ENCODE measurements around the gene ING5.

Gene ING5

DNA sequence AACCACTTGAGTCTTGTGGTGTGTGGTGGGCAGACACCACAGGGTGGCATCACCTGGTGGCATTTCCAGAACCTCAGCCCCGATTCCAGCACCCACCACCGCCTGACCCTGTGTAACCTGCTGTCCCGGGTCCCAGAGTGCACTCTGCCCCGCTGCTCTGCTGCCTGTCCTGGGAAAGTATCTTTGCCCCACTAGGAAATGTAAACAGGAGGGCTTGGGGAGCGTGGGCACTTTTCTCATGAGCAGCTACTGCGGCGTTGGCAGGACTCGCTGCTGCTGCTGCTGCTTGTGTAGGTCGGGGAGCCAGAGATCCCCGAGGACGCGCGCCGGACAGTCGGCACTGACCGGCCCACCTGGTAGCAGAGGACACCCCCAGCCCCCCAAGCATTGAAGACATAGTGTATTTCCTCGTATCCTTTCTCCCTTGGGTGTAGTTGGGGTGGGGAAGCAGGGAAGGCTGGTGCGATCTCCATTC is 28.6 kb upstream of the ING5 start:
- FAIRE-seq = no peak

DNA sequence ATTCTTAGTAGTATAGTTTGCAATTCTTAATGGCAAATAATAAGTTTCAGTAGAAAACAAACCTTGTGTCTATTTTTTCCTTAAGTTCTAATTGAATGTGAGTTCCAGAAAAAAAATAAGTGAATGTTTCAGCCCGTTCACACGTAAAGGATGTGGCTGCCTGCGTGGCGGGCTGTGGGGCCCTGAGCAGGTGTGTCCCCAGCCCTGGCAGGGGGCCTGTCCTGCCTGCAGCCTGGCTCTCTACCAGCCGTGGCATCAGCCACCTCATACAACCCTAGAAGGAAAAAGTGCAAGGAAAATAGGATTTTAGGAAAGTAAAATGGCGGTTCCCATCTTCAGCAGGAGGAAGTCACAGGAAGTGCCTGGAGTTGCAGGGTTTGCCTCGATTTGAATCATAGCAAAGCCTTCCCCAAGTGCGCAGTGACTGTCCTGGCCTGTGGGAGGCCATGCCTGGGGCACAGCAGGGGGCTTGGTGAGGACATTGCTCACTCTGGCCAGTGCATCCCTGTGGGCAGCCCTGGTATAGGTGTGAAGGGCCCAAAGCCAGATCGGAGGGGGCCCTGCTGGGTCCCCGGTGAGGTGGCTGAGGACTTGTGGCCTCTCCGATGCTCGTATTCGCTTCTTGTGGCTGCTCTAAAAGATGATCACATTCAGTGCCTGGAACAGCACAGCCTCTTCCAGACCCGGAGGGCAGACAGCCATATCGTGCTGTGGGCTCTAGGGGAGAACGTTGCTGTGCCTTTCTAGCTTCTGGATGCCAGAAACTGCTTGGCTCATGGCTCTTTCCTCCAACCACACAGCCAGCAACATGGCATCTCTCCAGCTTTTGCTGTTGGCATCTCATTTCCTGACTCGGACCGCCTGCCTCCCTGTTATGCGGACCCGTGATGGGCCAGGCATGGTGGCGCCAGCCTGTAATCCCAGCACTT is 27.8 kb upstream of the ING5 start:
- FAIRE-seq = no peak

DNA sequence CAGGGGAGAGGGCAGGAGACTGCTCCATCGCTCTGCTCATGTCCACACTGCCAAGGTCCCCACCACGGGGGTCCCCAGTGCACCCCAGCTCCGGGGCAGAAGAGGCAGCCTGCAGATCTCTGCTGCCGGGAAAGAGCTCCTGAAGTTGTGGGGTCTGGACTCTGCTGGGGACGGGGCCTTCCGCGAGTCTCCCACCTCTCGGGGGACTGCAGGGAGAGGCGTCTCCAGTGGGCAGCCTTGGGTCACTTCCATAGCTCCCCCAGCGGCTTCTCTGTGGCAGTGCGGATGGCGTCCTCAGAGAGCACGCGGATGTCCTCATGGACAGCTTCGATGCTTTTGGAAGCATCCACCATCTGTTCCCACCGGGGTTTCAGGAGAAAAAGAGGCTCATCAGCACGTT is 26.0 kb upstream of the ING5 start:
- no peak for FAIRE-seq

DNA sequence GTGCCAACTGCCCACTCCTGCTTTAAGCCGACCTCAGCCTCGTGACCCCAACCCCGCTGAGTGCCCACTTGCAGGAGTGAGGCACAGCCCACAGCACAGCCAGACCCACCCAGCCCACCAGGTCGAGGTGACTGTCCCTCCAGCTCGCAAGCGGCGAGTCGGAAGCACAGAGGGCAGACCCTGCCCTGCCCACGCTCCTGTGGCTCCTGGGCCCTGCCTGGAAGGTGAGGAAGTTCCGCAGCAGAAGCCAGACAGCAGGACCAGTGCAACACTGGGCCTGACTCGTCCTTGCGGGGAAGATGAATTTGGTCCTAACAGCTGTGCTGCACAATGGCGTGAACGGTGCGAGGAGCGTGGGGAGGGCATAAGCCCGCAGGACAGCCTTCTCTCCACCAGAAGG is 25.2 kb upstream of the ING5 start:
- FAIRE-seq = no peak

DNA sequence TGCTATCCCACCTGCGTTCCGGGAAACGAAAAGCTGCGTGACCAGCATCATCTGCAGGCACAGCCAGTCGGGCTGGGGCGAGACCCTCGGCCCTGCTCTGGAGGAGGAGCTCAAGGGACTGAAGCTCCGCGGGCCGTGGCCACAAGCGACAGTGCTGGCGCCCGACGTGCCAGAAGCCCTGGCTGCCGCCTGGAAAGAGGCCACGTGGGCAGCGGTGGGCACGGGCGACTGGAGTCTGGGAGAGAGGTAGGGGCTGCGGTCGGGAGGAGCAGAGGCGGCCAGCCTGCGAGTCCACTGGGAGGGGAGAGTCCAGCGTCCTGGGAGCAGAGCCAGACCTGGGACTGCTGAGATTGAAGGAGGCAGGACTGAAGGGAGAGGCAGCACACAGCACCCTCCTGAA is 24.4 kb upstream of the ING5 start:
- FAIRE-seq = no peak

DNA sequence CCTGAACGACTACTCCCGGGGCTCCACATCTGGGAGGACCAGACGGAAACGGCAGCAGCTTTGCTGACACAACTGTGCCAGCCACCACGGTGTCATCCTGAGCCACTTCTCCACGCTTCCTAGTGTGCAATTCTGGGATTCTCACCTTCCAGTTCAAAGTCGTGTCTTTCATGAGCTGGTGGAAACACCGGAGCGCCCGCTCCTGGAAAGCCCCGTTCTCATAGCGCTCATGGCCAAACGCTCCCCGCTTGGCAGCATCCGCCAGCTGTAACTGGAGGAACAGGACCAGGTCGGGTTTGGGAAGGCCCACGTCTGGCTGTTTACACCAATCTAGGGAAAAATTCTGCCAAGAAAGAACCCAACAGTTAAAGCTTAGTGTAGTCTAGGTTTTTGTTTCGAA is 23.5 kb upstream of the ING5 start:
- FAIRE-seq = no peak

DNA sequence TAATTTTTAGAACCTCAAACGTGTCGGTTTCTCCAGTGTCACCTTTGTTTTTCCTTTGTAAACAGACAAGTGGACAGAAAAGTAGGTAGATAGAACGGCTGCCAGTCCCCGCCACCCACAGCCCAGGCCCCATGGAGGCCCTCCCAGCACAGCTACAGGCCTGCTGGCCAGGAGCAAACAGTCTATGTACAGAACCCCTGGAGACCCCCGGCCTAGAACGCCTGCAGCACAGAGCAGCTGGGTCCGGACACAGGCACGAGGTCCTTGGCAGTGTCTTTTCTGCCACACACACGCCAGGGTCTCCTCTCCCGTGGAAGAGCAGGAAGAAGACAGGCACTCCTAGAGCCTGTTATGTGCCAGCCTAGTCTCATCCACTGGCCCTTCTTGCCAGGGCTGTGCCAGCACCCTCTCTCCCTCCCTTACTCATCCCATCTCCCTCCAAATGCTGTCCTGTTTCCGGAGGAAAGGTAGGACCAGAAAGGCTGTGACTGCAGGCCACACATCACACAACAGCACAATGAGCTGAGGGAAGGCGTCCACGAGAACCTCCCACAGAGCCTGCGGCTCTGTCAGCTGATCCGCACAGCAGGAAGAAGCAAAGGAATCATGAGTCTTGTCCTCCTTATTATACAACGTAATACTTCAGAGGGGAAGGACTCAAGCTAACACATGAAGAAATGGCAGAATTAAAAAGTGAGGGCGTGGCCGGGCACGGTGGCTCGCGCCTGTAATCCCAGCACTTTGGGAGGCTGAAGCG is 22.9 kb upstream of the ING5 start:
- FAIRE-seq = no peak

DNA sequence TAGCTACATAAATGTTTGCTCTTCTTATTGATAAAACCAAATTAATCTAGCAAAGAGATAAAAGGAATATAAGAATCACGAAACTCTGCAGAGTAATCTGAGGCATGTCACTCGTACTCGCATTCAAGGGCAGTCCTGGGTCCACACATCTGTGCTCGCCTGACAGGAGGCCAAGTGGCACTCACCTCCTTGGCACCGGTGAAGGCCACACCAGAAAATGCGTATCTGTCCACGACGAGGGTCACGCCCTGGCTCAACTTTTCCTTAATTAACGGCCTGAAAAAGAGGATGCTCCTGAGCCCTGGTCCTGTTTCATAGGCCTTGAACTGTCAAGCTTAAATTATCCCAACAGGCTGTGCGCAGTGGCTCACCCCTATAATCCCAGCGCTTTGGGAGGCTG is 21.8 kb upstream of the ING5 start:
- FAIRE-seq = no peak

DNA sequence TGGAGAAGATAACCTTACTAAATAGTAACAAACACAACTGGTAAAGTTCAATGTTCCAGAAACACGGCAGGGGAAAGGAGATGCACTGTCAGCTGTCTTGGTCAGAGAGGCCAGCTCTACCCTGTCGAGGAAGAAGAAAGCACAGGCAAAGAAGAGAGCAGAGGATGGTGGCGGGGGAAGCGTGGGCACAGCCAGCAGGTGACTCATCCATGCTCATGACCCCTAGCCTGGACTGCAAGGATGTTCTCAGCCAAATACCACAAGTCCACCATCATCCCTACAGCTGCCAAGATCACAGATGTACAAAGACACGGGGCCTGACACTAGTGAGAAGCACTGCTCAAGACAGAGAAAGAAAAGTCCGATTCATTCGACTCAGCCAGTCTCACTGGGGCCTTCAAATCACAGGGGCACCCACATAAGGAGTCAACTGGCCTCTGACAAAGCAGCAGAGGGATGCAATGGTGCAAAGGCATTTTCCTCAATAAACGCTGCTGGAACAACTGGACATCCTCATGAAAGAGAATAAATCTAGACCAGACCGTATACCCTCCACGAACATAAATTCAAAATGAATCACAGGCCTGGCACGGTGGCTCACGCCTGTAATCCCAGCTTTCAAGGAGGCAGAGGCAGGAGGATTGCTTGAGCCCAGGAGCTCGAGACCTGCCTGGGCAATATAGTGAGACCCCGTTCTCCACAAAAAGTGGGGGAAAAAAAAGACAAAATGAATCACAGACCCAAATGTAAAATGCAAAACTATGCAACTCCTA is 20.8 kb upstream of the ING5 start:
- FAIRE-seq = no peak

DNA sequence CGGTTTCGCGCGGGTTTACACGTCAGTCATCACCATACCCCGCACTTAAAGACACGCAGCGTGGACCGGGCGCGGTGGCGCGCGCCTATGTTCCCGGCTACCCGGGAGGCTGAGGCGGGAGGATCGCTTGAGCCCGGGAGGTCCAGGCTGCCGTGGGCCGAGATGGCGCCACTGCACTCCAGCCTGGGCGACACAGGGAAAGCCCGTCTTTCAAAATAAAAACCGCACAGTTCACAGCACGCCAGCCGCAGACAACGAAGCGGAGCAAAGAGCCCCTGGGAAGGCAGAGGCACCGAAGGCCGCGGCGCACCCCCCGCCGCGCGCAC is 15.6 kb upstream of the ING5 start:
- FAIRE-seq = no peak

DNA sequence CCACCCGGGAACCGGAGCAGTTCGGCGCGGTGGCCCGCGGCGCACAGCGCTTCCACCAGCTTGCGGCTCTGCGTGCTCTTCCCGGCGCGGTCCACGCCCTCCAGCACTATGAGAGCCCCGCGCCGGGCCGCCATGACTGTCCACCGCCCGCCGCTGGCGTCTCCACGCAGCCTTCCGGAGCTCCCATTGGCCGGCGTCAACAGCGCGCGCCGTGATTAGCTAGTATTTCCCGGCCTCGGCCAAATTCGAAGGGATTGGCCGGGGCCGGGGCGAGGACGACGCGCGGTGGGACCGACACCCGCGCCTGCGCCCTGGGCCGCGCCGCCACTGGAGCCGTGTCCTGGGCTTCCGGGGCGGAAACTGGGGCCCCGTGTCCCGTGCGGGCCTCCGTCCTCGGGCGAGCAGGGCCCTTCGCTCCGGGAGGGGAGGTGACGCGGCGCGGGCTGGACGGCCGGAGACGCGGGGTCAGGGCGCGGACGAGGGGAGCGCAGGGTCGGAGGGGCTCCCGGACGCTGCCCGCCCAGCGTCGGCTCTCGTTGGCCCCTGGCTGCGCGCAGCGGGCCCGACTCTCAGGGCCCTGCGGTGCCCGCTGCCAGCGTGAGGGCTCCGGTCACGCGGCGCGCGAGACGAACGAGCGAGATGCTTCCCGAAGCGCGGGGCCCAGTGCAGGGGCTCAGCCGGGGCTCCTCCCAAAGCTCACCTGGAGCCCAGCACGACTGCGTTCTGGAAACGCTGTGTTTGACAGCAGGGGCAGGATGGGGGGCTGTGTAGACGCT is 15.0 kb upstream of the ING5 start, which contains the start of gene DTYMK:
DTYMK (minus strand) TSS at position 166 of the 776 bp plus-strand sequence; CDS start at position 134, 32 bp downstream.
- no peak for FAIRE-seq

DNA sequence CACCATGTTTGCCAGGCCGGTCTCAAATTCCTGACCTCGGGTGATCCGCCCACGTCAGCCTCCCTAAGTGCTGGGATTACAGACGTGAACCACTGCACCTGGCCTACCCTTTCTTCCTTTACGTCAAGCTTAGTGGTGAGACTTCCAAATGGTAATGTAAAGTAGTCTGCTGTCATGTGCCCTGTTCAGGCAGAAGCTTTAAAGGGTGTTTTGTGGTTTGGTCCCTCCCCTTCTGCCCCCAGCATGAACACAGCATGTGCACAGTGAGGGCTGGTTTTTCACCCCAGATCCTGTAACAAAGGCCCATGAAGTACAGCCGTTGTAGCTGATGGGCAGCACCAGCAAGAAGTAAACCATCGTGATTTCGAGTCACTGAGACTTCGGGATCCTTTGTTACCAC is 12.5 kb upstream of the ING5 start:
- no peak for FAIRE-seq

DNA sequence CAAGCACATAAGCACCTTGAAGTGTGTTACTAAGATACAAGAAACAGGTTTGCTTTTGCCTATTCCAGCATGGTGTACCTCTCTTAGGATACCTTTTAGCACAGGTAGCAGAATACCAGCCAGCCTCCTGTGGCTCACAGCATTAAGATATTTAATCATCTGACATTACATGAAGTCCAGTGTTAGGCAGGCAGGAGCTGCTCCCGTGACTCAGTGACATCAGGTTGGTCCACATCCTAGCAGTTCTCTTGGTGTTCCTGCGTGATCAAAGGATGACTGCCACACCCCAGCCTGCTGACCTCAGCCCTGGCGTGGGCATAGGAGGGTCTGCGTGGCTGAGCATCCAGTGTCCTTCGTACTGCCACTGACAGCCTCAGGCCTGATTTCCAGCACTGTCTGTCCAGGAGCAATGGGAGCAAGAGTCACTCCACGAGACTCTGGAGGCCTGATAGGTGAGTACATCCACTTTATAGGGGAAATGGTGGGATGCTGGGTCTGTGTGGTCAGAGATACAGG is 11.6 kb upstream of the ING5 start:
- no peak for FAIRE-seq

DNA sequence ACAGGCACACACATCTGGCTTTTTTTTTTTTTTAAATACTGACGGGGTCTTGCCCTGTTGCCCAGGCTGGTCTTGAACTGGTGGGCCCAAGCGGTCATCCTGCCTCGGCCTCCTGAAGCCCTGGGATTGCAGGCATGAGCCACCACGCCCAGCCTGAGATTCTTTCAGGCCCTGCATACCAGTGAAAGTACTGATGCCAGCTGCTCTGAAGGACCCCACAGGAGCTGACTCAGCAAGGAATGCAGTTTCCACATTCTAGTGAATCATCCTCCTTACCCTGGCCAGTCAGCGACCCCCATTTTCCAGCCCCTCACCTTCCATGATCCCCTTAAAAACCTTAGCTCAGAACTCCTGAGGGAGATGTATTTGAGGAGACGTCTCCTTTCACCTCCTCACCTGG is 9.4 kb upstream of the ING5 start:
- no peak for FAIRE-seq

DNA sequence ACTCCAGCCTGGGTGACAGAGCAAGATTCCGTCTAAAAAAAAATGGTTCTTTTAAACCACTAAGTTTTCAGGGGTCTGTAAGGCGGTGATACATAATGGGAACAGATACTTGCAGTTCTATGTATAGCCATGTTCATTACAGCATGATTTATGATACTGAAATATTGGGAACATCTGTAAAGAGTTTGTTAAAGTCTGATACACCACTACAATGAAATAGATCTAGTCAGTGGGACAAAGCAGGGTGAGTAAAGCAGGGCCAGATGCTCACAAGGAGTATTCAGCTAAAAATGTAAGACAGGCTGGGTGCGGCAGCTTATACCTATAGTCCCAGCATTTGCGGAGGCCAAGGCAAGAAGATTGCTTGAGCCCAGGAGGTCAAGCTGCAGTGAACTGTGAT is 6.2 kb upstream of the ING5 start:
- FAIRE-seq = no peak

DNA sequence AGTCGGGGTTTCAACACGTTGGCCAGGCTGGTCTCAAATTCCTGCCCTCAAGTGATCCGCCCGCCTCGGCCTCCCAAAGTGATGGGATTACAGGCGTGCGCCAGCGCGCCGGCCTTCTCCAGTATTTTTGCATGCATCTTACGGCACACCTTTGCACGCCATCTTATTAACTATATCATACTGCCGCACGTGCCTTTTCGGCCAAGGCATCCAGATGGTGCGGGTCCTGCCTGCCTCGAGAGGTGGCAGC is 765 bp upstream of the ING5 start:
- no peak for FAIRE-seq

DNA sequence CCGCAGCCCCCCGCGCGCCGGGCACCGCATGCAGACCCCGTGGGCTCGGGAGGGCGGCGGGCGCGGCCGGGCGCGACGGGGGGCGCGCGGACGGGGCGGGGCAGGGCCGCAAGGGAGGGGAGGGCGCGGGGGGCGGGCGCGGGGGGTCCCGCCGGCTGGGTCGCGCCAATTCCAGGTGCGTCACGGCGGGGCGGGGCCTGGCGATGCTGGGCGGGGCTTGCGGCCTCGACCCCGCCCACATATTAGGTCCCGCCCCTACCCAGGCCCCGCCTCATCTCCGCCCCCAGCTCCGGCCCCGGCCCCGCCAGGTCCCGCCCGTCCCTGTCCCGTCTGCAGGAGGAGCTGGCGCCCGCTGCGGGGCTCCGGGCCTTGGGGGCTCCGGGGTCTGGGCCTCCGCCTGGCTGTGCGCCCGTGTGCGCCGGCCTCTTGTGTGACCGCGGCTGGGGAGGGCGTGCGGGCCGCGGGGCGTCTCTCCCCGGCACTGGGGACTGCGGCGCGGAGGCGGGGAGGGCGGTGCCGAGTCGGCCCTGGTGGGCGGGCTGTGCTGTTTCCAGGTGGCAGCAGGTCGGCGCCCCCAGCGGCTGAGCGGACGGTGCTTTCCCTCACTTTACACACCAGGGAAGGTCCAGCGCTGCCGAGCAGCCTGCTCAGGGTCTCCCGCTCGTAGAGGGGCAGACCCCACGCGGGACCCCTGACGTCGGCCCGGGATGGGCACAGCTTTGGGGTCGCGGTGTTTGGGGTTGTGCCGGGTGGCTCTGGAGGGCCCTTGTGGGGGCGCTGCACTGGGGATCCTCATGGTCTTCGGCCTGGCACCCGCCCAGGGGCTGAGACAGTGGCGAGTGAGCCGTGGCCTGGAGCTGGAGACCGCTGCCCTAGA is 554 bp downstream of the ING5 start:
- no peak for FAIRE-seq

DNA sequence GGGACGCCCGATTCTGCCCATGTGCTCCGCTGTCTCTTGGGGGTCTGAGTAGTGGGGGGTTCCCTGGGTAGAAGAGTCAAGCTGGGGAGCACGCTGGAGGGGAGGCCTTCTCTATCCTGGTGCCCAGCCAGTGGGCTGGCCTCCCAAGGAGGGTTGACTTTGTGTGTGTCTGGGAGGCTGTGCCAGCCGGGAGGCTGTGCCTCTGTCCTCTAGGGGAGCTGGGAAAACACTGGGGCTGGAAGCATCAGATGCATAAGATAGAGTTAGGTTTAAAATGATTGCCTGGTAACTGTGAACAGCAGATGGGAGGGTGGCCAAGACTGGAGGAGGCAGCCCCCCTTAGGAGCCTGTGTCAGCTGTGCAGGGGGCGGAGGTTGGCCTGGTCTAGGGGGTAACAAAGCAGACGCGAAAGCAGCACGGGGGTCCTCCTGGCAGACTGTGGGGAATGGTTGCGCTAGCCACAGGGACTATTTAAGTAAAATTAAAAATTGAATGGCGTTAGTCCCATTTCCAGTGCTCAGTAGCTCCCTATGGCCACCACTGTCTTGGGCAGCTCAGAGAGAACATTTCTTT is 1.3 kb downstream of the ING5 start:
- no peak for FAIRE-seq

DNA sequence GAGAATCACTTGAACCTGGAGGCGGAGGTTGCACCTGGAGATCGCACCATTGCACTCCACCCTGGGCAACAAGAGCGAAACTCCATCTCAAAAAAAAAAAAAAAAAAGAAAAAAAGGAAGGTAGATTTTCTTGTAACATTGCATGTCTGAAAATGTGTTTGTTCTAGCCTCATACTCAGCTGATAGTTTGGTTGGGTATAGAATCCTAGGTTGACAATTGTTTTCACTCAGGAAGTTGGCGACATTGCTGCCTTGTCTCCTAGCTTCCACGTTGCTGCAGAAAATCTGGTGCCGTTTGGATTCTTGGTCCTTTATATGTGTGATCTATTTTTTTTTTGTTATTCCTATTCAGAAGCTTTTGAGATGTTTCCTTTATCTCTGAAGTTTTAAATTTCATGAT is 4.7 kb downstream of the ING5 start:
- FAIRE-seq = no peak

DNA sequence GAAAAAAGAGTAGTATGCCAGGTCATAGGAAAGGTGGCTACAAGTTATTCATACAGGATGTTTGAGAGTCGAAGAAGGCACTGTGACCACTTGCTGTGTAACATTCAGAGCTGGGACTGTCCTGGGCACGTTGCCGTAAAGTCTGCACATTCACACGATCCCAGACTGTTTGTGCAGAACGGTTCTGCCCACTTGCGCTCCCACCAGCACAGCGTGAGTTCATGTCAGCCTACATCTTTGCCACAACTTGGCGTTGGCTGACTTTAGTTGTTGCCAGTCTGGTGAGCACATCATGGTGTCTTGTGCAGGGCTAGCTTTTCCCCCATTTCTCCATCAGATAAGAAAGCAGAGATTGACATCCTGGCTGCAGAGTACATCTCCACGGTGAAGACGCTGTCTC is 7.0 kb downstream of the ING5 start:
- FAIRE-seq = no peak

DNA sequence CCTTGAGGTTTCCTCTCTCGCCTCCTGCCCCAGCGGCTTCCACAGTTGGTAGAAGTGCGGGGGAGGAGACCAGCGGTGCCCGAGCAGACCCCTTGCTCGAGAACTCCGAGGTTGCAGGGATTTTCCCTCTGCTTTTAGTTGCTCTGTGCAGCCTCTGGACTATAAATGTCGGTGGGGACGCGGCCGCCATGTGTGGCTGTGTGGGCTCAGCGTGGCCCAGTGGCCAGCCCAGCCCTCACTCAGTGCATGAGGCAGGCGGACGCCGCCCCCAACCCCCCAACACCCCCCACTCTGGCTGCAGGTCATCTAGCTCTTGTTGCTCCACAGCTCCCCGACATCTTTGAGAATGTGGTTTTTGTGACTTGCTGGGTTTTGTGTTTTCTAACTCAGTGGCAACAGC is 17.3 kb downstream of the ING5 start:
- FAIRE-seq = no peak

Measured in A204.1 (cell line).